ENCODE data around the gene NDUFC2.

DNA sequence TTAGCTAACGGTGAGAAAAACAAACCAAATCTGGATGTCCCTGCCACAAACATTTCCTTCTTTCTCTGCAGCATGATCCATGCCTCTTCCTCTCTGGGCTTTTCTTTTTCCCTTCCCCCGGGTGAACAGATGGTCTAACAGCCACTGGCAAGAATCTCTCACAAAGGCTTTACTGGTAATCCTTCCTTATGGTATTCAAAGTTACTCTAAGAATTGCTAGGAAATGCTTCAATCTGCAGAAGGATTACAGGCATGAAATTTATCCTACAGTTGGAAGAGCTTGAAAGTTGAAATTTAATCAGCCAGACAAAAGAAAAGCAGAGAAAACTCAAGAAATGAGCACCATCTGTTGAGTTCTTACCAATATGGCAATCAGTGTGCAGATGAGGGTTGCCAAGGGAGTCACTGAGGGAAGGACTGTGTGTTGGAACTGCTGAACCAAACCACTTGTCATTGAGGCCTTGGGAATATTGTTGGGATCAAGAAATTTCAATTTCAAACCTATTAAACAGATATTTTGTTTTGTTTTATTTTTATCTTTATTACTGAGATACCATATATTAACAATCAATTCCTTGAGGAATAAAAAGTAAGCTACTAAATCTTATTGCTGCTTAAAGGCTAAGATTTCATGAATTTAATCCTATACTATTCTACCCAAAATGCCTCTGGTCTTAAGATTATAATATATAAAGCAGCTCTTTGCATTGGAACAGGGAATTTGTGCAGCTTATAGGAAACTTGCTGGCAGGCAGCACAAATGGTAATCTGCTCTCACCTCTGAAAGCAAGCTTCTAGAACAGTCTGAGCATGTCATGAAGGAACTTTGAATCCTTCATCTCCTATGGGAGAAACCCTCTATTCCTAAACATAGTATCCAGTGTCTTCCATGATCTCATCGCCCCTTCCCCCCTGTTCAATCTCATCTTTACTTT, 29.7 kb upstream of the NDUFC2 start:
- TF ChIP-seq POLR2AphosphoS5 (IDR thresholded peaks at IDR 0.05; ENCODE audit: insufficient read depth, low read depth, low read length) = no peak
- TF ChIP-seq, protein P1, sequence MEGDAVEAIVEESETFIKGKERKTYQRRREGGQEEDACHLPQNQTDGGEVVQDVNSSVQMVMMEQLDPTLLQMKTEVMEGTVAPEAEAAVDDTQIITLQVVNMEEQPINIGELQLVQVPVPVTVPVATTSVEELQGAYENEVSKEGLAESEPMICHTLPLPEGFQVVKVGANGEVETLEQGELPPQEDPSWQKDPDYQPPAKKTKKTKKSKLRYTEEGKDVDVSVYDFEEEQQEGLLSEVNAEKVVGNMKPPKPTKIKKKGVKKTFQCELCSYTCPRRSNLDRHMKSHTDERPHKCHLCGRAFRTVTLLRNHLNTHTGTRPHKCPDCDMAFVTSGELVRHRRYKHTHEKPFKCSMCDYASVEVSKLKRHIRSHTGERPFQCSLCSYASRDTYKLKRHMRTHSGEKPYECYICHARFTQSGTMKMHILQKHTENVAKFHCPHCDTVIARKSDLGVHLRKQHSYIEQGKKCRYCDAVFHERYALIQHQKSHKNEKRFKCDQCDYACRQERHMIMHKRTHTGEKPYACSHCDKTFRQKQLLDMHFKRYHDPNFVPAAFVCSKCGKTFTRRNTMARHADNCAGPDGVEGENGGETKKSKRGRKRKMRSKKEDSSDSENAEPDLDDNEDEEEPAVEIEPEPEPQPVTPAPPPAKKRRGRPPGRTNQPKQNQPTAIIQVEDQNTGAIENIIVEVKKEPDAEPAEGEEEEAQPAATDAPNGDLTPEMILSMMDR (IDR thresholded peaks at IDR 0.05; ENCODE audit: extremely low read depth in 1 of 2, insufficient read depth in 1 of 2, low read depth in 1 of 2, low read length in 2 of 2) = no peak
- TF ChIP-seq FOS (IDR thresholded peaks at IDR 0.05; ENCODE audit: borderline replicate concordance, insufficient read depth, low read length) = no peak
- no peak for TF ChIP-seq EZH2 (IDR thresholded peaks at IDR 0.05; ENCODE audit: borderline replicate concordance, low read depth, low read length, severe bottlenecking)
- TF ChIP-seq POLR2A (IDR thresholded peaks at IDR 0.05; ENCODE audit: low read depth, low read length) = no peak
- no peak for TF ChIP-seq MYC (IDR thresholded peaks at IDR 0.05; ENCODE audit: low read depth, low read length)
- no peak for TF ChIP-seq JUN (IDR thresholded peaks at IDR 0.05; ENCODE audit: borderline replicate concordance, insufficient read depth, insufficient read length, low read depth)
- TF ChIP-seq, protein P2, sequence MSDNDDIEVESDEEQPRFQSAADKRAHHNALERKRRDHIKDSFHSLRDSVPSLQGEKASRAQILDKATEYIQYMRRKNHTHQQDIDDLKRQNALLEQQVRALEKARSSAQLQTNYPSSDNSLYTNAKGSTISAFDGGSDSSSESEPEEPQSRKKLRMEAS (IDR thresholded peaks at IDR 0.05; ENCODE audit: insufficient read depth, insufficient read length) = no peak
- no peak for TF ChIP-seq GATA2 (IDR thresholded peaks at IDR 0.05; ENCODE audit: insufficient read depth, insufficient read length, low read depth, low read length)

Data from endothelial cell of umbilical vein (primary cell).